DMS153 treated with DMSO at 0.1 percent for 48 hours (cell line): ENCODE data around the gene WAPL.
"Not testable (repeated sequence)": the region's sequence is repeated elsewhere in the genome, so short reads cannot be mapped to it uniquely, and the experiment has no call there.

Experiments
- DNase-seq: peaks from one replicate; lab custom pipeline; 2025; ENCODE audit not compliant: unreplicated experiment; lab: John Stamatoyannopoulos, UW

The WAPL gene

DNA sequence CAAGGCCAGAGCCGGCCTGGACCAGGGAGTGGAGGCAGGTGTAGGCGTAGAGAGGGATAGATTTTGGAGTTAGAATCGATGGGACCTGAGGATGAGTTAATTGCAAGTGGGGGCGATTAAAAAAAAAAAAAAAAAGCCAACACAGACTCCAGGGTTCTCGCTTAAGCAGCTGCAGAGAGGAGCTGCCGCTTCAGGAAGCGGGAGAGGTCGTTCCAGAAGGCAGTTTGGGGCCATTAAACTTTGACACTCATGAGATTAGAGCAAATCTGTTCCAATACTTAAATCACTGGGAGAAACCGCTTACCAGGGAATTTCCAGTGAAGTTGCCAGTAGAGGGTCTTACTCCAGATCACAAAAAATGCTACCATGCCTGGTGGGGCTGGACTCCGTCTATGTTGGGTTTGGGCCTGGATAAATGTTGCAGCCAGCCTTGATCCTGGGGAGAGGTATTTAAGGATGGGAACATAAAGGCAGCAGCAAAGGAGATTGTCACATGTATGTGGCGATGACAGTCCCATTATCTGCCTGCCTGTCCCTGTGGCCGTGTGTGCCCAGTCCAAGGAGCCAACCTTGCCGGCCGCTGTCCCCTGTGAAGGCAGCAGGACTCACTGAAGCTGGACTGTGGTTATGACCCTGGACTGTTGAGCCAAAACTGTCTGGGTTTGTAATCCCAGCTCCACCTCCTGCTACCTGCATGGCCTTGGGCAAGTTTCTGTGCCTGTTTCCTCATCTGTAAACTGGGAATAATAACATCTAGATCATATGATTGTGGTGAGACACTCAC, 131.1 kb downstream of the WAPL start:
- no peak for DNase-seq

- no peak for DNase-seq
These were observed 132.0 kb downstream of the WAPL start for GRCh38 chr10:86389441-86390193.

DNA sequence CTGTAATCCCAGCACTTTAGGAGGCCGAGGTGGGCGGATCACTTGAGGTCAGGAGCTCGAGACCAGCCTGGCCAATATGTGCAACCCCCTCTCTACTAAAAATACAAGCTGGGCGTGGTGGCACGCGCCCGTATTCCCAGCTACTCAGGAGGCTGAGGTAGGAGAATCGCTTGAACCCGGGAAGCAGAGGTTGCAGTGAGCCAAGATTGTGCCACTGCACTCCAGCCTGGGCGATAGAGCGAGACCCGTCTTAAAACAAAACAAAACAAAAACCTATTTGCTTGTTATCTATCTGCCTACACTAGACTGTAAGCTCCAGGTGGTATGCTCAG, 132.5 kb downstream of the WAPL start:
- not testable (repeated sequence) for DNase-seq

GRCh38 chr10:86388119-86388704, 133.4 kb downstream of the WAPL start:
- DNase-seq = no peak

GRCh38 chr10:86387178-86387794, 134.3 kb downstream of the WAPL start:
- no peak for DNase-seq

DNA sequence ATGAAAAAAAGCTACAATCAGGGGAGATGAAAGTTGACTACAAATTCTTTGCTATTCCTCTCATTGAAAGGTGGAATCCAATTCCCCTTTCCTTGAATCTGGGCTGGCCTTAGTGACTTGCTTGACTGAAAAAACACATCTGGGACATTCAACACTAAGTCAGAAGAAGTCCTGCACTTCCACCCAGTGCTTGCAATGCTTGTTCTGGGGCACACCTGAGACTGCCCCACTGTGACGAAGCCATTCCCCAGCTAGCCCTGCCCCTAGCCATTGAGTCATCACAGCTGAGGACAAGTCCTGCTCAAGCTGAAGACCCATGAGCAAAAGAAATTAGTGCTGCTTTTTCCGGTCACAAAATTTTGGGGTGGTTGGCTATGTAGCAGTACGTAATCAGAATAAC, 135.8 kb downstream of the WAPL start:
- no peak for DNase-seq
